Ishikawa (cell line): Measurements from ENCODE around the gene ARL14EP.

Source experiments
- FOXM1 ChIP-seq: IDR thresholded peaks from 2 replicates; pipeline ENCODE4 v1.6.1; 2012; ENCODE audit warnings: low read depth, borderline replicate concordance
- NFIC ChIP-seq: IDR thresholded peaks from 2 replicates; pipeline ENCODE4 v1.6.1; 2012
- TAF1 ChIP-seq: IDR thresholded peaks from 2 replicates; pipeline ENCODE4 v1.6.1; 2012; ENCODE audit warnings: low read depth, mild to moderate bottlenecking
- TCF12 ChIP-seq: IDR thresholded peaks from 2 replicates; pipeline ENCODE4 v1.6.1; 2012; ENCODE audit warnings: low read depth
- ZBTB7A ChIP-seq: IDR thresholded peaks from 2 replicates; pipeline ENCODE4 v1.6.1; 2012; ENCODE audit warnings: low read depth
- TF ChIP-seq, protein P1 (sequence below): IDR thresholded peaks from 2 replicates; pipeline ENCODE4 v1.6.1; 2012; ENCODE audit warnings: low read depth, mild to moderate bottlenecking
- TF ChIP-seq, protein P2 (sequence below): IDR thresholded peaks from 2 replicates; pipeline ENCODE4 v1.6.1; 2012
- TF ChIP-seq, protein P3 (sequence below): IDR thresholded peaks from 2 replicates; pipeline ENCODE4 v1.6.1; 2012

DNA sequence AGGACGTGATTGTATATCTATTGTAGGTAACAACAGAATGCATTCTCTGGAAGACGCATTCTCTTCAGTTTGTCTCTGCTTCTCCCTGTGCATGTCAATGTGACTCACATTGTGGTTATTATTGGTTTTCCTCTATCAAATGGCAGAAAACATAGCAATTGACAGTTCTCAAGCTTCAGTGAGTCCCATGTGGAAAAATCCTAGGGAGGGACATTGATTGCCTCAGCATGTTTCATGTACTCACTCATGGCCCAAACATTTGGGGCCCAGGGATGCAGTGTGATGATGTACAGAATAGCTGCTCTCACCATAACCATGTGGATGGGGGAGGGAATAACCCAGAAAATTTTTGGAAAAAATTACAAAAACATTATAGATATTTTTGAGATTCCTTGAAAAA, 9.3 kb upstream of the ARL14EP start:
- TF ChIP-seq, protein P1, sequence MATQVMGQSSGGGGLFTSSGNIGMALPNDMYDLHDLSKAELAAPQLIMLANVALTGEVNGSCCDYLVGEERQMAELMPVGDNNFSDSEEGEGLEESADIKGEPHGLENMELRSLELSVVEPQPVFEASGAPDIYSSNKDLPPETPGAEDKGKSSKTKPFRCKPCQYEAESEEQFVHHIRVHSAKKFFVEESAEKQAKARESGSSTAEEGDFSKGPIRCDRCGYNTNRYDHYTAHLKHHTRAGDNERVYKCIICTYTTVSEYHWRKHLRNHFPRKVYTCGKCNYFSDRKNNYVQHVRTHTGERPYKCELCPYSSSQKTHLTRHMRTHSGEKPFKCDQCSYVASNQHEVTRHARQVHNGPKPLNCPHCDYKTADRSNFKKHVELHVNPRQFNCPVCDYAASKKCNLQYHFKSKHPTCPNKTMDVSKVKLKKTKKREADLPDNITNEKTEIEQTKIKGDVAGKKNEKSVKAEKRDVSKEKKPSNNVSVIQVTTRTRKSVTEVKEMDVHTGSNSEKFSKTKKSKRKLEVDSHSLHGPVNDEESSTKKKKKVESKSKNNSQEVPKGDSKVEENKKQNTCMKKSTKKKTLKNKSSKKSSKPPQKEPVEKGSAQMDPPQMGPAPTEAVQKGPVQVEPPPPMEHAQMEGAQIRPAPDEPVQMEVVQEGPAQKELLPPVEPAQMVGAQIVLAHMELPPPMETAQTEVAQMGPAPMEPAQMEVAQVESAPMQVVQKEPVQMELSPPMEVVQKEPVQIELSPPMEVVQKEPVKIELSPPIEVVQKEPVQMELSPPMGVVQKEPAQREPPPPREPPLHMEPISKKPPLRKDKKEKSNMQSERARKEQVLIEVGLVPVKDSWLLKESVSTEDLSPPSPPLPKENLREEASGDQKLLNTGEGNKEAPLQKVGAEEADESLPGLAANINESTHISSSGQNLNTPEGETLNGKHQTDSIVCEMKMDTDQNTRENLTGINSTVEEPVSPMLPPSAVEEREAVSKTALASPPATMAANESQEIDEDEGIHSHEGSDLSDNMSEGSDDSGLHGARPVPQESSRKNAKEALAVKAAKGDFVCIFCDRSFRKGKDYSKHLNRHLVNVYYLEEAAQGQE = no peak
- TF ChIP-seq TCF12 (no peak), TAF1 (no peak), ZBTB7A (no peak), FOXM1 (no peak), NFIC (no peak)
- TF ChIP-seq, protein P2, sequence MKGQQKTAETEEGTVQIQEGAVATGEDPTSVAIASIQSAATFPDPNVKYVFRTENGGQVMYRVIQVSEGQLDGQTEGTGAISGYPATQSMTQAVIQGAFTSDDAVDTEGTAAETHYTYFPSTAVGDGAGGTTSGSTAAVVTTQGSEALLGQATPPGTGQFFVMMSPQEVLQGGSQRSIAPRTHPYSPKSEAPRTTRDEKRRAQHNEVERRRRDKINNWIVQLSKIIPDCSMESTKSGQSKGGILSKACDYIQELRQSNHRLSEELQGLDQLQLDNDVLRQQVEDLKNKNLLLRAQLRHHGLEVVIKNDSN = no peak
- TF ChIP-seq, protein P3, sequence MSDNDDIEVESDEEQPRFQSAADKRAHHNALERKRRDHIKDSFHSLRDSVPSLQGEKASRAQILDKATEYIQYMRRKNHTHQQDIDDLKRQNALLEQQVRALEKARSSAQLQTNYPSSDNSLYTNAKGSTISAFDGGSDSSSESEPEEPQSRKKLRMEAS = no peak
